GM10847 (cell line): ENCODE measurements around the gene CERCAM.

Experiments
- POLR2A ChIP-seq: IDR thresholded peaks from 2 replicates; pipeline ENCODE4 v1.6.1; 2011; ENCODE audit not compliant: insufficient read length; ENCODE audit errors: extremely low read depth

The CERCAM gene

DNA sequence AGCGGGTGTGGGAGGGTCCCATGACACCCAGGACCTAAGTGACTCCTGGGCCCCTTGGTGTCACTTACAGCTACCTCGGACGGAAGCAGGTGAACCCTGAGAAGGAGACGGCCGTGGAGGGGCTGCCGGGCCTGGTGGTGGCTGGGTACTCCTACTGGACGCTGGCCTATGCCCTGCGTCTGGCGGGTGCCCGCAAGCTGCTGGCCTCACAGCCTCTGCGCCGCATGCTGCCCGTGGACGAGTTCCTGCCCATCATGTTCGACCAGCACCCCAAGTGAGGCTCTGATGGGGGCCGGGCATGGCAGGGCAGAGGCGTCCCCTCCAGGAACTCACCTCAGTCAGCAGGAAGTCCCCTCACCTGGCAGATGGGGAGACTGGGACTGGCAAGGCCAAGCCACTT, 13.7 kb downstream of the CERCAM start:
- no peak for TF ChIP-seq POLR2A

DNA sequence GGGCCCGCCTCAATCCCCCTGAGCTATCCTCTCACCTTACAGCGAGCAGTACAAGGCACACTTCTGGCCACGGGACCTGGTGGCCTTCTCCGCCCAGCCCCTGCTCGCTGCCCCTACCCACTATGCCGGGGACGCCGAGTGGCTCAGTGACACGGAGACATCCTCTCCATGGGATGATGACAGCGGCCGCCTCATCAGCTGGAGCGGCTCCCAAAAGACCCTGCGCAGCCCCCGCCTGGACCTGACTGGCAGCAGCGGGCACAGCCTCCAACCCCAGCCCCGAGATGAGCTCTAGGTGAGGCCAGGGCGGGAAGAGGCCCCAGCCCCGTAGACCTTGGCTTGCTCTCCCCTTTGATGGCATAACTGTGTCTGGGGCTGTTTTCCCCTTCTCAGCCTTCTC, 15.0 kb downstream of the CERCAM start:
- no peak for TF ChIP-seq POLR2A

- no peak for TF ChIP-seq POLR2A
These were observed 17.9 kb downstream of the CERCAM start for GRCh38 chr9:128438343-128439109.

GRCh38 chr9:128439273-128439672, 18.6 kb downstream of the CERCAM start:
- TF ChIP-seq POLR2A: no peak

GRCh38 chr9:128442150-128442549, 21.5 kb downstream of the CERCAM start:
- TF ChIP-seq POLR2A: no peak

DNA sequence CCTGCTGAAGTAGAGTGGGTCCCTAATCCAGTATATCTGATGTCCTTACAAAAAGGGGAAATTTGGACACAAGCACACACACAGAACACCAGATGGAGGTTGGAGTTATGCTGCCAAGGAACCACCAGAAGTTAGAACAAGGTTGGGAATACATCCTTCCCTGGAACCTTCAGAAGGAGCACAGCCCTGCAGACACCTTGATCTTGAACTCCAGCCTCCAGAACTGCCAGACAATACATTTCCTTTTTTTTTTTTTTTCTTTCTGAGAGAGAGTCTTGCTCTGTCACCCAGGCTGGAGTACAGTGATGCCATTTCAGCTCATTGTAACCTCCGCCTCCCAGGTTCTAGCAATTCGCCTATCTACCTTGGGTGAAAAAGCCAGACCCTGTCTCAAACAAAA, 28.1 kb downstream of the CERCAM start:
- TF ChIP-seq POLR2A: no peak

GRCh38 chr9:128454991-128455390, 34.3 kb downstream of the CERCAM start:
- TF ChIP-seq POLR2A: no peak

DNA sequence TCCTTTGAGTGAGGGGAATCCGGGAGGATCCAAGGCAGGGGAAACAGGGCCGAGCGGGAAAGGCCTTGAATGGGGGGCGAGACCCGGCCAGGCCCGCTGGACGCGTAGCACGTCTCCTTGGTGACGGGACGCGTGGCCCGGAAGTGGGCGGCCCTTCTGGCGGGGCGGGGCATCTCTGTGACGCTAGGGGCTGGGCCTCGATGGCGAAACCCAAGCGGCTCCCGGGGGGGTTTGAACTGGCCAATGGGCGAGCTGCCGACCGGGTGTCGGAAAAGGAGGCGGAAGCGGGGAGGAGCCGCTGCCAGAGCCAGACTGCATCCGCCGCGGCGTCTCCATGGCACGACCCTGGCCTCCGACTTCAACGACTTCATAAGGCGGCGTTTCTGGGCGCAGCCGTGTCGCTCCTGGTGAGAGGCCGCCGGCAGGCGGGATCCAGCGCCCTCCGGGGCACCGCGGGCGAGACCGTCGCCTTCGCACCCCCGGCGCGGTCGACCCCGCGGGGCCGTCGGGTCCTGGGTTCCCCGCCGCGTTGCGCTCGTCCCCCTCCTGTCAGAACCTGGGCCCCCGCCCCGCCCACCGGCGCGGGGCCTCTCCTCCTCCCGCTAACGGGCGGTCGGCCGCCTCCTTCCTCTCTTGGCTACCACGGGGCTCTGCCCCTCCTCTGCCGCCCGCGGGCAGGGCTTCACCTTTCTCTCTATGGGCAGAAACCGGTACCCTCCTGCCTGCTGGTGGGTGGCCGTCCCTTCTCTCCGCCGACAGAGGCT, 35.4 kb downstream of the CERCAM start, which contains the start of gene ODF2:
ODF2 (plus strand) TSS at position 158 of the 764 bp plus-strand sequence; CDS start at position 244, 86 bp downstream.
- peak; percentile 70 for TF ChIP-seq POLR2A

DNA sequence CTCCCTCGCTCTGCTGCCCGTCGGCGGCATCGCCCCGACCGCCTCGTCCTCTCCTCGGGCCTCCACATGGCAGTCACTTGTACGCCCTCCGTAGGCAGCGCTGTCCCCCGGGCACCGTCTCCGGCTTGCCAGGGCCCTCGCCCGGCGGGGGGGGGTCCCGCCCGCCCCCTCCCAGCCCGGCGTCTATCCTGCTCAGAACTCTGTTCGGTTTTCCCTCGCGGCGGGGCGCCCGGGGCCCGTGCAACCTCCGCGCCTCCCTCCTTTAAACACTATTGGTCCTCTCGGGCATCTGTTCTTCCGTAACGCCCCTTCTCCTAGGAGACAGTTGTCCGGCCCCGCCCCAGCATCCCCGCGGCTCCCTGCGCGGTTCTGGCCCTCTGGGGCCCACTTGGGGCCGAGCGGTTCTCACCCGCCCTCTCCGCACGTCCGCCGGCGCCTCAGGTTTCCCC, 36.0 kb downstream of the CERCAM start:
- no peak for TF ChIP-seq POLR2A

DNA sequence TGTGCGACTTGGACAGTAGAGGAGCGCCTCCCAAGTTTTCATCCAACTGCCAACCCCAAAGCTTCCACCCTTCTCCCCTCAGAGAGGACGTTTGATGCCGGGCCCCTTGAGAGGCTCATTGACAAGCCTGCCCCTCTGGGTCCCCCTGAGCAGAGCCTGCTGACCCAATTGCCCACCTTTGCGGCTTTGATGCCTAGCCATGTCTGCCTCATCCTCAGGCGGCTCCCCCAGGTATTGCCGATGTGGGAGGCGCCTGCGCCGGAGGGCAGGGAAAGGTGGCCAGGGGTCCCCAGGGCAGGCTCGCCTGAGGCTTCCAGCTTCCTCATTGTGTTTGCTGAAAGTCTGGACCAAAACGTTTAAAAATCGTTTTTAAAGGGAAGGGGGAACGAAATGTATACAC, 36.5 kb downstream of the CERCAM start:
- no peak for TF ChIP-seq POLR2A

DNA sequence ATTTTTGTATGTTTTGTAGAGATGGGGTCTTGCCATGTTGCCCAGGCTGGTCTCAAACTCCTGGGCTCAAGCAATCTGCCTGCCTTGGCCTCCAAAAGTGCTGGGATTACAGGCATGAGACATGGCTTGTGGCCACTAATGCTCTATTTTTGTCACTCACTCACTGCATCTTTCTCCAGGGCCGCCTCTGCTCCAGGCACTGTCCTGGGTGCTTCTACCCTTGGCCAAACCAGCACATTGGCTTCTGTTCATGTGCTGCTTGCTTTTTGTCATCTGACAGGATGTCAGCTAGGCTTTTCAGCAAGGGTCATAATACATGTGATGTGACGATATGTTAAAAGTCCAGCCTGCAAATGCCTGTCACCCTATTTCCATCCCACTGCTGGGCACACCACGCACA, 38.4 kb downstream of the CERCAM start:
- TF ChIP-seq POLR2A: no peak

DNA sequence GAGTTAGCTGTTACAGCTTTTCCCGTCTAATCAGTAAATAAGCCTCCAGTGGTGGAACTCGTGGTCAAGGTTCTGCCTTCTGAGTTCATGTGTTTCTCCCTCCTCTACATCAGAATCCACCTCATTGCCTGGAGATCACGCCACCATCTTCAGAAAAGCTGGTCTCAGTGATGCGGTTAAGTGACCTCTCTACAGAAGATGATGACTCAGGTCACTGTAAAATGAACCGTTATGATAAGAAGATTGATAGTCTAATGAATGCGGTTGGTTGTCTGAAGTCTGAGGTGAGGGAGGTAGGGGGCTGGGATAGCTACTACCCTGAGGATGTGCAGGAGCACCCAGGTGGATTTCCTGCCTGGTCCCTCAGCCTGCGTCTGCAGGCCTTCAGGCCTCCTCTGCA, 48.4 kb downstream of the CERCAM start:
- no peak for TF ChIP-seq POLR2A

DNA sequence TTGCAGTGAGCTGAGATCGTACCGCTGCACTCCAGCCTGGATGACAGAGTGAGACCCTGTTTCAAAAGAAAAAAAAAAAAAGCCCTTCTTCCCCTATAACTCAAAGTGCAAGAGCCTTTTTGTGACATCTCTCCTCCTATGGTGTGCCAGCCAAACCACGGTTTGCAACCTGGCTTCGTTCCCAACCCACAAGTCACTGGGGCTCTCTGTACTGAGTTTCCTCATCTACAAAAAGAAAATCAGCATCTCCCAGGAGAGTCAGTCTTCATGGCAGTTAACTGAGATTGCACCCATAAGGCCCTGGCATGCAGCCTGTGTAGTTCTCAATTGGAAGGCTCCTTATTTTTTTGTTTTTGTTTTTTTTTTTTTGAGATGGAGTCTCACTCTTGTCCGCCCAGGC, 49.9 kb downstream of the CERCAM start:
- TF ChIP-seq POLR2A: no peak

DNA sequence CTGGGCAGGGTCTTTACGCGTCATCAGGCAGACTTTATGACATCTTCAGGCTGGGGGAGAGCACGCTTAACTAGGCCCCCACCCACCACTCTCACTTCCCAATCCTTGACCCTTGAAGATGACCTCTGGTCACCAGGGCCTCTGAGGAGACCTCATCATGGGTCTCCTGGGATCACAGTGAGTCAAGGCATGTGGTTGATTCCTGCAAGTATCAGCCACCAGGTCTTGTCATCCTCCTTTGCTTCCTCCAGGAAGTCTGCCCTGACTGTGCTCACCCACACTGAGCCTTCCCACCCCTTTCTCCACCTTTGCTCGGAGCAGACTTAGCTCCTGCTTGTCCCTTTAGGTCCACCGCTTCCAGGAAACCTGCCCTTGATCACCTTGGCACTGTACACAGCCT, 52.4 kb downstream of the CERCAM start:
- no peak for TF ChIP-seq POLR2A

DNA sequence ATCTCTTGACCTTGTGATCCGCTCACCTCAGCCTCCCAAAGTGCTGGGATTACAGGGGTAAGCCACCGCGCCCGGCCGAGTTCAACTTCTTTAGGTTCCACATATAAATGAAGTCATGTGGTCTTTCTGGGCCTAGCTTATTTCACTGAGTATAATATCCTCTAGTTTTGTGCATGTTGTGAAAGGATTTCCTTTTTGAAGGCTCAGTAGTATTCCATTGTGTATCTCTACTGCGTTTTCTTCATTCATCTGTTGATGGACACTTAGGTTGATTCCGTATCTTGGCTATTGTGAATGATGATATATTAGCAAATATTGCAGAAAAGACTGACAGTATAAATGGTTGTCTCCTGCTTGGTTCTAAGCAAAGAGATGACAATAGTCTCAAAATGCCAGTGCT, 55.2 kb downstream of the CERCAM start:
- TF ChIP-seq POLR2A: no peak

GRCh38 chr9:128479262-128479661, 58.6 kb downstream of the CERCAM start:
- no peak for TF ChIP-seq POLR2A
